GM13977 (cell line): ENCODE data around the gene USF1.
A peak's percentile ranks its signal among the peaks of the same experiment; 100 is the strongest.
"Not testable (repeated sequence)": the region's sequence is repeated elsewhere in the genome, so short reads cannot be mapped to it uniquely, and the experiment has no call there.

Experiments
- DNase-seq: peaks from one replicate; pipeline ENCODE4 v3.0.0; 2012; ENCODE audit warnings: low spot score
- CTCF ChIP-seq: IDR thresholded peaks from 2 replicates; pipeline ENCODE4 v1.5.1; 2012; ENCODE audit warnings: mild to moderate bottlenecking, control low read depth; ENCODE audit not compliant: insufficient read depth; ENCODE audit errors: extremely low read depth, missing control alignments
- in situ Hi-C: fragments of 300-500 bp; cut with MboI; formaldehyde crosslinking; loops from one replicate; pipeline ENCODE4 v1.12.0; 2022; ENCODE audit warnings: low sequenced_read_pairs, low pct_unique_long_range_greater_than_20kb, mixed read lengths, inconsistent platforms; ENCODE audit not compliant: unreplicated experiment

Gene USF1

GRCh38 chr1:161017756-161018630 is 27.8 kb downstream of the USF1 start:
- in situ Hi-C loops = no loop called here
- no peak for TF ChIP-seq CTCF
- no peak for DNase-seq

DNA sequence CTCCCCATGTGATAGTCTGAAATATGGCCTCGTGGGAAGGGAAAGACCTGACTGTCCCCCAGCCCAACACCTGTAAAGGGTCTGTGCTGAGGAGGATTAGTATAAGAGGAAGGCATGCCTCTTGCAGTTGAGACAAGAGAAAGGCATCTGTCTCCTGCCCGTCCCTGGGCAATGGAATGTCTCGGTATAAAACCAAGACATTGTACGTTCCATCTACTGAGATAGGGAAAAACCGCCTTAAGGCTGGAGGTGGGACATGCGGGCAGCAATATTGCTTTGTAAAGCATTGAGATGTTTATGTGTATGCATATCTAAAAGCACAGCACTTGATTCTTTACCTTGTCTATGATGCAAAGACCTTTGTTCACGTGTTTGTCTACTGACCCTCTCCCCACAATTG is 28.6 kb downstream of the USF1 start:
- in situ Hi-C loops, DNase-seq: not testable (repeated sequence)

DNA sequence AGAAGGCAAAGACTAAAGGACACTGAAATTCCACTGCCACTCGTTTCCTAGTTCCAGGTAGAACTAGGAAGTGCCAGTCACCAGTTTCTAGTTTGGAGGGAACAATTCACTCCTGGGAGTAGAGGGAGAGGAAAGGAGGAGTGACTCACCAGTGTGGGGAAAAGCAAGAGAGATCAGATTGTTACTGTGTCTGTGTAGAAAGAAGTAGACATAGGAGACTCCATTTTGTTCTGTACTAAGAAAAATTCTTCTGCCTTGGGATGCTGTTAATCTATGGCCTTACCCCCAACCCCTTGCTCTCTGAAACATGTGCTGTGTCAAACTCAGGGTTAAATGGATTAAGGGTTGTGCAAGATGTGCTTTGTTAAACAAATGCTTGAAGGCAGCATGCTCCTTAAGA is 29.1 kb downstream of the USF1 start:
- in situ Hi-C loops, DNase-seq: not testable (repeated sequence)

- peak; percentile 80 for DNase-seq
- in situ Hi-C loops = no loop called here
- no peak for TF ChIP-seq CTCF
These were observed 32.1 kb downstream of the USF1 start for GRCh38 chr1:161013488-161014230.

GRCh38 chr1:161013131-161013487 is 32.7 kb downstream of the USF1 start:
- in situ Hi-C loops = no loop called here
- no peak for DNase-seq
- TF ChIP-seq CTCF = no peak

GRCh38 chr1:161012420-161012819 is 33.4 kb downstream of the USF1 start:
- no peak for TF ChIP-seq CTCF
- in situ Hi-C loops = no loop called here
- DNase-seq = no peak

GRCh38 chr1:161009602-161010211 is 36.1 kb downstream of the USF1 start:
- in situ Hi-C loops = no loop called here
- no peak for TF ChIP-seq CTCF

More at GRCh38 chr1:161009602-161010211, 36.1 kb downstream of the USF1 start:
- no peak for DNase-seq
